Activated CD4-positive, alpha-beta T cell treated with anti-CD3 and anti-CD28 coated beads, Interleukin-2, amount 10 ng/mL, durations not matched to agents 7 days and 5 days (primary cell): ENCODE data around the gene JAK1. TPM values are rescaled to one million over a fixed set of nuclear protein-coding genes. Genes with fewer than 3 reads are reported as not detected.
A peak's percentile ranks its signal among the peaks of the same experiment; 100 is the strongest.

Source experiments
- CTCF ChIA-PET: fragments of 350-600 bp; sonication (Branson Sonifier 250); formaldehyde crosslinking; loops from one replicate; lab custom pipeline; 2021; ENCODE audit warnings: antibody characterized with exemption; lab: Charles Lee
- POLR2A ChIA-PET: fragments of 350-600 bp; sonication (Branson Sonifier 250); formaldehyde crosslinking; loops from one replicate; lab custom pipeline; 2021; ENCODE audit warnings: antibody characterized with exemption; lab: Charles Lee
- DNase-seq: peaks from one replicate; pipeline ENCODE4 v3.0.0-alpha.2; 2020
- H3K27ac Mint-ChIP-seq: one replicate; pipeline ENCODE4 v1.8.0; 2021; ENCODE audit warnings: mild to moderate bottlenecking, moderate library complexity, mixed read lengths
- H3K27me3 Mint-ChIP-seq: one replicate; pipeline ENCODE4 v1.8.0; 2021; ENCODE audit warnings: mixed read lengths
- H3K36me3 Mint-ChIP-seq: one replicate; pipeline ENCODE4 v1.8.0; 2021; ENCODE audit warnings: low read depth, mixed read lengths
- H3K4me1 Mint-ChIP-seq: one replicate; pipeline ENCODE4 v1.8.0; 2021; ENCODE audit warnings: mixed read lengths
- H3K4me3 Mint-ChIP-seq: one replicate; pipeline ENCODE4 v1.8.0; 2021; ENCODE audit warnings: mild to moderate bottlenecking, moderate library complexity, mixed read lengths
- H3K9me3 Mint-ChIP-seq: one replicate; pipeline ENCODE4 v1.8.0; 2021; ENCODE audit warnings: mixed read lengths
- total RNA-seq, 2 experiments: library from RNA; stranded (reverse); gene quantifications; one replicate each; pipeline ENCODE4 v1.2.3, GENCODE V29; 2021

JAK1 gene
- total RNA-seq, 2 experiments from 2014 or later = 198 to 212 TPM

DNA sequence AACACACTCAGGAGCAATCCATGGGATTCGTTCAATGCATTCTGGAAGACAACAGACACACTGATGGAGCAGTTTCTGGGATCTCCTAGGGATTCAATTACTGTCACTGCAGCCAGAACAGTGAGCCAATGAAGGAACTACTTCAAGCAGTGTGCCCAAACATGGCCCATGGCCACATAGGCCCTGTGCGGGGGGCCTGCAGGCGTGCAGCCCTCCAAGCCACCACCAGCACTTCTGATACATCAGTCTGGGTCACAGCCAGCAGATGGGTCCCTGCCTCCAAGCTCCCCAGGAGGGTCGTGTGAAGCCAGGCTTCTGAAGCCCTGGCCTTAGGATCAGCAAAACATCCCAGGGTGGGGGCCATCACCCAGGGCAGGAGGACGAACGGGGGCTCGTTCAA is 122.2 kb downstream of the JAK1 start:
- H3K4me3 Mint-ChIP-seq = no peak overlapping the region
- H3K4me1 Mint-ChIP-seq = no peaks in the 10 kb centered on the region
- POLR2A ChIA-PET = no interaction called here
- peaks cover 55% of the 10 kb centered on the region for H3K36me3 Mint-ChIP-seq
- DNase-seq = no peak
- CTCF ChIA-PET = no interaction called here
- H3K27ac Mint-ChIP-seq = no peak overlapping the region
- H3K9me3 Mint-ChIP-seq = no peaks in the 10 kb centered on the region
- no peaks in the 10 kb centered on the region for H3K27me3 Mint-ChIP-seq

- ChIA-PET POLR2A (no interaction called here), CTCF (no interaction called here)
- no peak overlapping the region for H3K27ac Mint-ChIP-seq
- H3K4me1 Mint-ChIP-seq = no peaks in the 10 kb centered on the region
- H3K27me3 Mint-ChIP-seq = no peaks in the 10 kb centered on the region
- H3K36me3 Mint-ChIP-seq = peaks cover 57% of the 10 kb centered on the region
- no peak for DNase-seq
- no peaks in the 10 kb centered on the region for H3K9me3 Mint-ChIP-seq
- H3K4me3 Mint-ChIP-seq = no peak overlapping the region
These were observed 122.7 kb downstream of the JAK1 start for GRCh38 chr1:64843675-64844074.

GRCh38 chr1:64842224-64842623 is 124.1 kb downstream of the JAK1 start:
- DNase-seq = no peak

GRCh38 chr1:64841330-64842065 is 124.9 kb downstream of the JAK1 start:
- Mint-ChIP-seq H3K4me3 (no peak overlapping the region), H3K36me3 (peaks cover 72% of the 10 kb centered on the region), H3K27ac (no peak overlapping the region), H3K4me1 (no peaks in the 10 kb centered on the region), H3K9me3 (no peaks in the 10 kb centered on the region), H3K27me3 (no peaks in the 10 kb centered on the region)
- ChIA-PET POLR2A (no interaction called here), CTCF (no interaction called here)
- DNase-seq = no peak

More at GRCh38 chr1:64842224-64842623, 124.1 kb downstream of the JAK1 start:
- no peaks in the 10 kb centered on the region for H3K4me1 Mint-ChIP-seq
- H3K27ac Mint-ChIP-seq = no peak overlapping the region
- no peaks in the 10 kb centered on the region for H3K9me3 Mint-ChIP-seq
- CTCF ChIA-PET = interaction anchor here (0.6 kb wide), 1 partner anchor 14 kb away, joined by 3 read pairs; no protein-coding TSS in a partner anchor
- H3K27me3 Mint-ChIP-seq = no peaks in the 10 kb centered on the region
- POLR2A ChIA-PET = no interaction called here
- no peak overlapping the region for H3K4me3 Mint-ChIP-seq
- peaks cover 68% of the 10 kb centered on the region for H3K36me3 Mint-ChIP-seq

- DNase-seq = no peak
- no peak overlapping the region for H3K4me3 Mint-ChIP-seq
- H3K36me3 Mint-ChIP-seq = peaks cover 70% of the 10 kb centered on the region
- POLR2A ChIA-PET = no interaction called here
- no peaks in the 10 kb centered on the region for H3K27me3 Mint-ChIP-seq
- no peak overlapping the region for H3K27ac Mint-ChIP-seq
- H3K4me1 Mint-ChIP-seq = no peaks in the 10 kb centered on the region
- H3K9me3 Mint-ChIP-seq = no peaks in the 10 kb centered on the region
- CTCF ChIA-PET = interaction anchor here (2.2 kb wide), 1 partner anchor 10 kb away, joined by 5 read pairs; no protein-coding TSS in a partner anchor
These were observed 126.5 kb downstream of the JAK1 start for GRCh38 chr1:64839732-64840405.

DNA sequence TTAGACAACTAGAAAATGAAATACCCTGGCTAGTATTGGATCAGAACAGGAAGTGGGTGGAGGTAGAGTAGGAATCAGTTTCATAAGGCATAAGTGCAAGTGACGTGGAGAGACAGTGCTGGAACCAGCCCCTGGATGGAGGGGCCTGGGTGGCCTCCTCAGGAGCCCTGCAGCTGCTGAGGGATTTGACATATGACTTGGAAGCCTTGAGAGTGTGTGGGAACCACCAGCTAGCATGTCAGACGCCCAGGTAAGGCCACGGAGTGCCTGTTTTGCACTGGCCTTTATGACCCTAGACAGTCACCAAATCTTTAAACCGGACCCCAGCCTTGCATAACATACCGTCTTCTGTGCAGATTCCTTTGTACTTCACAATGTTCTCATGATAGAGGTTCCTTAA is 127.1 kb downstream of the JAK1 start:
- DNase-seq = no peak
- Mint-ChIP-seq H3K4me1 (no peaks in the 10 kb centered on the region), H3K9me3 (no peaks in the 10 kb centered on the region), H3K4me3 (no peak overlapping the region), H3K27ac (no peak overlapping the region), H3K27me3 (no peaks in the 10 kb centered on the region), H3K36me3 (peaks cover 68% of the 10 kb centered on the region)
- ChIA-PET POLR2A (no interaction called here), CTCF (interaction anchor here (2.2 kb wide), 1 partner anchor 9 kb away, joined by 5 read pairs; no protein-coding TSS in a partner anchor)

DNA sequence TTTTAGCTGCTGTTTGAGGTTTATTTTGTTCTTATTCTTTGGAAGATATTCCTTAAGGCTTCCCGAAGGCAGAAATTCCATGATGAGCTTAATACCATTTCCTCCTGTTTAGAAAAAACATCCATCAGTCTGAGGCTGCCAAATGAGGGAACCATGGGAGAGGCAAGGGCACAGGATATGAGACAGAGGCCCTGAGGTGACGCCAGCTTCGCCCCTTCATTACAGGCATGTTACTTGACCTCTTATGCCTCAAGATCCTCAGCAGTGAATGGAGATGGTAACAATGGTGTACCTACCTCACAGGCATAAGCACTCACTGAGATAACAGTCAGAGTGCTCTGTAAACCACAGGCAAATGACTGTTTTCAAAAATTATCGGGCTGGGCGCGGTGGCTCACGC is 127.9 kb downstream of the JAK1 start:
- Mint-ChIP-seq H3K4me3 (no peak overlapping the region), H3K9me3 (no peaks in the 10 kb centered on the region), H3K4me1 (no peaks in the 10 kb centered on the region), H3K27ac (no peak overlapping the region), H3K36me3 (peaks cover 68% of the 10 kb centered on the region), H3K27me3 (no peaks in the 10 kb centered on the region)
- CTCF ChIA-PET = interaction anchor here (0.6 kb wide), 1 partner anchor 213 kb away, joined by 4 read pairs; no protein-coding TSS in a partner anchor
- POLR2A ChIA-PET = no interaction called here
- DNase-seq = no peak

DNA sequence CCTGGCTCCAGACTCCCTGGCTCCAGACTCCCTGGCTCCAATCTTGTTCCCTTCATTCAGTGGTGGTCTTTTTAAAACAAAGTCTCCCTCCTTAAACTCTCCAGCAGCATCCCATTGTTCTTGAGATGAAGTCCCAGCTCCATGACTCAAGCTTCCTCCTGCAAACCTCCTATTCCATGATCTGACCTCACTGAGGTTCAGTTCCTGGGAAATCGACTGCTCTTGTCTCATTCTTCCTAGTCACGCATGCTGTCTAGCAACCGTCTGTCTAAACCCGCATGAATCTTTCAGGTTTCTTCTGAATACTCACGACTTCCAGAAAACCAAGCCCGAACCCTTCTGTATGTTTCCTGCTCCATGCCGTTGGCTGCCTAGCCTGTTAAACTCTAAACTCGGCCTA is 129.5 kb downstream of the JAK1 start:
- Mint-ChIP-seq H3K4me3 (no peak overlapping the region), H3K36me3 (peaks cover 72% of the 10 kb centered on the region), H3K27ac (no peak overlapping the region), H3K4me1 (no peaks in the 10 kb centered on the region), H3K27me3 (no peaks in the 10 kb centered on the region), H3K9me3 (no peaks in the 10 kb centered on the region)
- no peak for DNase-seq
- ChIA-PET POLR2A (no interaction called here), CTCF (interaction anchor here (0.6 kb wide), 1 partner anchor 803 kb away, joined by 3 read pairs; no protein-coding TSS in a partner anchor)

DNA sequence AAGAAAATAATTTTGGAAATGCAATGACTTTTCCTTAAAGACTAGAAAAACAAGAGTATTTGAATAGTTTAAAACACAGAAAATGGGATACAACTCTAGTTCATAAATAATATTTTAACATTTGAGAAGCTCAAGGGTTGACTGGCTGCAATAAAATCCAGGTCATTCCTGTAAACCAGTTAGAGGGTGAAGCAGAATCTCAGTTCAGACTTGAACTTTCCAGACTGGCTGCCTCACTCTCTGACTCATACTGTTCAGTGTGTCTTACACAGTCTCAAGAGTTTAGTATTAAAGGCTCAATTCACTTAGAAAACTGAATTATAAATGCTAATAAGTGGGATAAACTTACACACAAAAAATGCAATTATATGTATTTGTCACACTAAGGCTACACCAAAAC is 131.6 kb downstream of the JAK1 start:
- Mint-ChIP-seq H3K36me3 (peaks cover 61% of the 10 kb centered on the region), H3K27ac (no peak overlapping the region)
- CTCF ChIA-PET = no interaction called here

GRCh38 chr1:64830030-64830651 is 136.2 kb downstream of the JAK1 start:
- no peaks in the 10 kb centered on the region for H3K9me3 Mint-ChIP-seq
- ChIA-PET CTCF (interaction anchor here (0.9 to 1.7 kb wide), 2 partner anchors 10 to 15 kb away, joined by 3 to 5 read pairs; no protein-coding TSS in a partner anchor), POLR2A (no interaction called here)
- peaks cover 31% of the 10 kb centered on the region for H3K36me3 Mint-ChIP-seq
- DNase-seq = no peak
- peaks cover 41% of the 10 kb centered on the region for H3K4me1 Mint-ChIP-seq
- H3K27me3 Mint-ChIP-seq = no peaks in the 10 kb centered on the region
- peak overlapping the region; percentile 32 for H3K27ac Mint-ChIP-seq
- no peak overlapping the region for H3K4me3 Mint-ChIP-seq

More for the DNA sequence above, 131.6 kb downstream of the JAK1 start:
- POLR2A ChIA-PET = no interaction called here
- DNase-seq = no peak
- Mint-ChIP-seq H3K4me3 (no peak overlapping the region), H3K9me3 (no peaks in the 10 kb centered on the region), H3K4me1 (peaks cover 6% of the 10 kb centered on the region), H3K27me3 (no peaks in the 10 kb centered on the region)

- Mint-ChIP-seq H3K36me3 (peaks cover 31% of the 10 kb centered on the region), H3K4me3 (no peak overlapping the region), H3K27me3 (no peaks in the 10 kb centered on the region), H3K27ac (peak overlapping the region; percentile 73), H3K9me3 (no peaks in the 10 kb centered on the region), H3K4me1 (peaks cover 41% of the 10 kb centered on the region)
- CTCF ChIA-PET = interaction anchor here (0.9 to 1.7 kb wide), 2 partner anchors 10 to 16 kb away, joined by 3 to 5 read pairs; no protein-coding TSS in a partner anchor
- POLR2A ChIA-PET = no interaction called here
- no peak for DNase-seq
These were observed 136.8 kb downstream of the JAK1 start for GRCh38 chr1:64829411-64830029.

DNA sequence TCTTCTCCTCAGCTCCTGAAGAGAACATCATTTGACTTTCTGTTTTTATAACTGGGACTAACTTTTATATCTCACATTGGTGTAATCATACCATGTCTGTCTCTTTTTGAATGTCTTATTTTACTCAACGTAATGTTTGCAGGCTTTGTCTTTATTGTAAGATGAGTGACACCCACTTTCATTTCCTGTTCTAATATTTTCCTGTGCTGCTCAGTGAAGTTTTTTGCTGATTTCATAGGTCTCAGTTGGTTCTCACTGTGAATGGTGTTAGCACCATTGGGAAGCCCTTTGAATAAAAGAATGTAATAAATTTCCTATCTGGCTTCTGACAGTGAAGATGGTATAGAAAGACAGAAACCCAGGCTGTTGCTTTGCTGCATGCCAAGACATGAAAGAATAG is 137.5 kb downstream of the JAK1 start:
- DNase-seq = no peak
- H3K36me3 Mint-ChIP-seq = peaks cover 24% of the 10 kb centered on the region
- POLR2A ChIA-PET = no interaction called here
- H3K4me3 Mint-ChIP-seq = no peak overlapping the region
- H3K27me3 Mint-ChIP-seq = no peaks in the 10 kb centered on the region
- H3K27ac Mint-ChIP-seq = peak overlapping the region; percentile 73
- peaks cover 43% of the 10 kb centered on the region for H3K4me1 Mint-ChIP-seq
- CTCF ChIA-PET = interaction anchor here (1.3 kb wide), 1 partner anchor 560 kb away, joined by 3 read pairs; no protein-coding TSS in a partner anchor
- no peaks in the 10 kb centered on the region for H3K9me3 Mint-ChIP-seq
